Measurements from ENCODE around the gene TRIM40.

- TF ChIP-seq CTCF (IDR thresholded peaks at IDR 0.05), result no peak
- TF ChIP-seq POLR2A (IDR thresholded peaks at IDR 0.05), result no peak
These were observed 32.8 kb downstream of the TRIM40 start for GRCh38 chr6:30168741-30169140.
